Measurements from ENCODE around the gene EBF3.

The EBF3 gene

DNA sequence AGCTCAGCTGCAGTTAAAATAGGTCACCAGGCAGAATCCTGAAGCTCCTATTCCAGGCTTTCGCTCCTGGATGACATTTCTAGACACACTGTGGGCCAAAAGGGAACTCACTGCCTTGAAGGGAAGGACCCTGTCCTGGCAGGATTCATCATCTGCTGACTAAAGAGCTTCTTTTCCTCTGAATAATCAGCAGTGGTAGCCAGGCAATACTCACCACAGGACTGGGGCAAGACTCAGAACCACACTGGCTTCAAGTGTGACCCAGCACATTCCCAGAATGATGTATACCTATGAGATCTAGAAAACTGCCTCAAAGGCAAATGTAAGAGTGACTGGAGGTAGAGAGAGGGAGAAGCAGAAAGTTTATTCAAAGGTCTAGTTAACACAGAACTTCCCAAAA lies 29.5 kb upstream of the EBF3 start:
- no peak overlapping the region for H3K9ac ChIP-seq (ENCODE audit: low read depth, low read length)
- no peaks in the 10 kb centered on the region for H3K4me1 ChIP-seq (ENCODE audit: insufficient read depth, low read length)
- H3K27ac ChIP-seq (ENCODE audit: low read length), result no peak overlapping the region
- no peak overlapping the region for H3K4me3 ChIP-seq (ENCODE audit: low read length)
- no peaks in the 10 kb centered on the region for H3K36me3 ChIP-seq (ENCODE audit: insufficient read depth, low read depth, low read length)
- no peaks in the 10 kb centered on the region for H3K9me3 ChIP-seq (ENCODE audit: insufficient read depth, low read depth, low read length)
- H3K27me3 ChIP-seq (ENCODE audit: insufficient read depth, low read length), result no peaks in the 10 kb centered on the region

GRCh38 chr10:129992356-129992755 lies 28.3 kb upstream of the EBF3 start:
- Histone ChIP-seq H3K9me3 (ENCODE audit: insufficient read depth, low read depth, low read length) (no peaks in the 10 kb centered on the region), H3K27me3 (ENCODE audit: insufficient read depth, low read length) (no peaks in the 10 kb centered on the region), H3K4me1 (ENCODE audit: insufficient read depth, low read length) (no peaks in the 10 kb centered on the region), H3K4me3 (ENCODE audit: low read length) (no peak overlapping the region), H3K27ac (ENCODE audit: low read length) (no peak overlapping the region), H3K36me3 (ENCODE audit: insufficient read depth, low read depth, low read length) (no peaks in the 10 kb centered on the region), H3K9ac (ENCODE audit: low read depth, low read length) (no peak overlapping the region)

DNA sequence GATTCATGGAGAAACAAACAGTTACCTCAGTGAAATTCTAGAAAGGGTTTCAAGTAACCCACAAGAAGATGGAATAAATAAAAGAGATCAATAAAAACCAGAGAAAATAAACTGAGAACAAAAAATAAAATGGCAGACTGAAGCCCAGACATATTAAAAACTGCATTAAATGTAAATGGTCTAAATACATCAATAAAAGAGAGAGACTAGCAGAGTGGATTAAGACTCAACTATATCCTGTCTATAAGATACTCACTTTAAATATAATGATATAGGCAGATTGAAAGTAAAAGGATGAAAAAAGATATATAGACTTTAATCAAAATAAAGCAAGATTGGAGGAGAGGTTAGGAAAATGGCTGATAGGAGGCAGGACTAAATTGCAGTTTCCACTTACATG lies 18.8 kb upstream of the EBF3 start:
- Histone ChIP-seq H3K9me3 (ENCODE audit: insufficient read depth, low read depth, low read length) (peaks cover 7% of the 10 kb centered on the region; the same call in 1 of the 2 replicates), H3K27ac (ENCODE audit: low read length) (no peak overlapping the region), H3K36me3 (ENCODE audit: insufficient read depth, low read depth, low read length) (no peaks in the 10 kb centered on the region), H3K9ac (ENCODE audit: low read depth, low read length) (no peak overlapping the region), H3K4me3 (ENCODE audit: low read length) (no peak overlapping the region), H3K4me1 (ENCODE audit: insufficient read depth, low read length) (no peaks in the 10 kb centered on the region), H3K27me3 (ENCODE audit: insufficient read depth, low read length) (peaks cover 12% of the 10 kb centered on the region; the same call in 1 of the 2 replicates)

- no peak overlapping the region for H3K9ac ChIP-seq (ENCODE audit: low read depth, low read length)
- H3K36me3 ChIP-seq (ENCODE audit: insufficient read depth, low read depth, low read length), result no peaks in the 10 kb centered on the region
- no peaks in the 10 kb centered on the region for H3K4me1 ChIP-seq (ENCODE audit: insufficient read depth, low read length)
These were observed 14.9 kb upstream of the EBF3 start for GRCh38 chr10:129978980-129979379.

DNA sequence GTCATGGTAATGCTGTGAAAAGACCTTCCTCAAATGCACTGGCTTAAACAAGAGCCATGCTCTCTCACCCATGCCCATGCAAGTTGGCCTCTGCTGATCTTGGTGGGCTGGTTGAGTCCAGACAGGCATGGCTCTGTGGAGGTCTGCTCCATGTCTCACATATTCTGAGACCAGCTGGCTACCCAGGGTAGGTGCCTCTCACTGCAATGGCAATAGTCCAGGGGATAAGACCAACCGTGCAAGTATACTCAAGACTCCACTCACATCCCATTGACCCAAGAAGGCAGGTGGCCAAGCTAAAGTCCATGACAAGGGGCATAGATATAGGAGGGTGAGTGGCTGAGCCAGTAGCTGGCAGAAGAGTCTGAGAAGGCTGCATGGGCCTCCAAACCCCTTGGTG lies 14.2 kb upstream of the EBF3 start:
- Histone ChIP-seq H3K27me3 (ENCODE audit: insufficient read depth, low read length) (peaks cover 45% of the 10 kb centered on the region), H3K4me3 (ENCODE audit: low read length) (no peak overlapping the region), H3K27ac (ENCODE audit: low read length) (no peak overlapping the region), H3K36me3 (ENCODE audit: insufficient read depth, low read depth, low read length) (no peaks in the 10 kb centered on the region), H3K4me1 (ENCODE audit: insufficient read depth, low read length) (no peaks in the 10 kb centered on the region), H3K9ac (ENCODE audit: low read depth, low read length) (no peak overlapping the region), H3K9me3 (ENCODE audit: insufficient read depth, low read depth, low read length) (peaks cover 7% of the 10 kb centered on the region; the same call in 1 of the 2 replicates)

More at GRCh38 chr10:129978980-129979379, 14.9 kb upstream of the EBF3 start:
- Histone ChIP-seq H3K4me3 (ENCODE audit: low read length) (no peak overlapping the region), H3K27me3 (ENCODE audit: insufficient read depth, low read length) (peaks cover 38% of the 10 kb centered on the region), H3K9me3 (ENCODE audit: insufficient read depth, low read depth, low read length) (peaks cover 7% of the 10 kb centered on the region; the same call in 1 of the 2 replicates), H3K27ac (ENCODE audit: low read length) (no peak overlapping the region)

DNA sequence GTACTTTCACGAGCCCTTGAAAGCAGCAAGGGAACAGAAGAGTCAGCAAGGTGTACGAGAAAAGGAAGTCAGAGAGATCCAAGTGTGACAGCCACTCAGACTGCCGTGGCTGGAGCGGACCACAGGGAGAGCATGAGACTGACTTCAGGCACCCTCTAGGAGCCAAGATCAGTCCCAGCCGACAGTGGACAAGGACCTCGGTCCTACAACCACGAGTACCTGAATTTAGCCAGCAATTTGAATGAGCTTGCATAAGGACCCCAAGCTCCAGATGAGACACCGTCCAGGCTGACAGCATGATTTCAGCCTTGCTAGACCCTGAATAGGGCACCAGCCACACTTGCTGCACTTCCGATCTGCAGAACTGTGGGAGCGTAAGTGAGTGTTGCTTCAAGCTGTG lies 13.7 kb upstream of the EBF3 start:
- Histone ChIP-seq H3K27me3 (ENCODE audit: insufficient read depth, low read length) (peaks cover 50% of the 10 kb centered on the region), H3K4me3 (ENCODE audit: low read length) (no peak overlapping the region)

DNA sequence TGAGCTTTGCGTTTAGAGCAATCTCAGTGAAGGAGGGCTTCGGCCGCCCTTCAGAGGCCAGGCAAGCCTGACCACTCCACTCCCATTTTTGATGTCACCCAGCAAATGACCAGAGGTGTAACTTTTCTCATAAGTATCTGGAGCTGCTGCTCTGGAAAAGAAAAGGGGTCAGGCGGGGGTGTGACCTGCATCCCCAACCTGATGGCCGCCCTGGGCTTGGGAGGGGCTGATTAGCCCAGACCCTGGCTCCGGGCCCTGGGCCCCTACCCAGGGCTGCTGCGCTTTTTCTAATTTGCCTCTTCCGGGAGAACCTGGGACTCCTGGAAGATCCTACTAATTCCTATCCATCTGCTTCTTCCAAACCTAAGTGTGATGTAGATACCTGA lies 9.6 kb upstream of the EBF3 start:
- Histone ChIP-seq H3K4me3 (ENCODE audit: low read length) (no peak overlapping the region), H3K27ac (ENCODE audit: low read length) (no peak overlapping the region), H3K9me3 (ENCODE audit: insufficient read depth, low read depth, low read length) (no peaks in the 10 kb centered on the region), H3K9ac (ENCODE audit: low read depth, low read length) (no peak overlapping the region), H3K27me3 (ENCODE audit: insufficient read depth, low read length) (peaks cover 88% of the 10 kb centered on the region), H3K36me3 (ENCODE audit: insufficient read depth, low read depth, low read length) (no peaks in the 10 kb centered on the region), H3K4me1 (ENCODE audit: insufficient read depth, low read length) (peaks cover 9% of the 10 kb centered on the region; the same call in 1 of the 2 replicates)

More for the DNA sequence above, 13.7 kb upstream of the EBF3 start:
- H3K9ac ChIP-seq (ENCODE audit: low read depth, low read length), result no peak overlapping the region
- H3K4me1 ChIP-seq (ENCODE audit: insufficient read depth, low read length), result no peaks in the 10 kb centered on the region
- H3K36me3 ChIP-seq (ENCODE audit: insufficient read depth, low read depth, low read length), result no peaks in the 10 kb centered on the region
- H3K9me3 ChIP-seq (ENCODE audit: insufficient read depth, low read depth, low read length), result 0 out of 2 replicates have a peak, but pooled peaks cover 2% of the 10 kb centered on the region
- H3K27ac ChIP-seq (ENCODE audit: low read length), result no peak overlapping the region

DNA sequence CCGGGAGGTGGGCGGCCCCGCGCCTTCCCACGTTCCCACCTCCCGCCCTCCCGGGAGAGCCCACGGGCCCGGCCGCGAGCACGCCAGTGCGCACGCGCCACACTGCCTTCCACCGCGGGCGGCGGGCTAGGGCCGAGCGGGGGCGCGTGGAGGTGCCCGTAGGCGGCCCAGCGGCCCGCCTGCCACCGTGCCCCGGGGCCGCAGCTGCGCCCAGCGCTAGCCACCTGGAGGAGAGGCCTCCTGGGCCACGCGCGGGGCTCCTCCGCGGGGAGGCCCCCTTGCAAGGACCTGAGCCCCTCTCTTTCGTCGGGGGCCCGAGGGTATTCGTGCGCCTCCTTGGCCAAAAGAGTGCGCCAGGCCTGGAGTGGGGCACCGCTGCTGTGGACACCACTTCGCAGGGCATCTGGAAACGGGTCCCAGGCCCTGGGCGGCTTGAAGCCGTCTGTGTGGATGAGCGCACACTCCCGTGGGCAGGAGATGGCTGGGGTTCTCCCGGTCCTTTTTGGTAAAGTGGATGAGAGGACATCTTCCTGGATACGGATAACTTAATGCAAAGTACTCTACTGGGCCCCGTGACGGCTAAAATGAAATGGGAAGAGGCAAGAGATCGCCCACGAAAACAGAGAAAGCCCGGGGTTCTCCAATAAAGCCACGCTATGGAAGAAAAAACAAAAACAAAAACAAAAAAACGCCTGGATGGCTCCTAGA lies 9.0 kb upstream of the EBF3 start:
- Histone ChIP-seq H3K4me3 (ENCODE audit: low read length) (no peak overlapping the region), H3K4me1 (ENCODE audit: insufficient read depth, low read length) (peaks cover 9% of the 10 kb centered on the region; the same call in 1 of the 2 replicates), H3K27me3 (ENCODE audit: insufficient read depth, low read length) (peaks cover 88% of the 10 kb centered on the region), H3K9ac (ENCODE audit: low read depth, low read length) (no peak overlapping the region), H3K27ac (ENCODE audit: low read length) (no peak overlapping the region), H3K36me3 (ENCODE audit: insufficient read depth, low read depth, low read length) (no peaks in the 10 kb centered on the region), H3K9me3 (ENCODE audit: insufficient read depth, low read depth, low read length) (no peaks in the 10 kb centered on the region)

- H3K4me3 ChIP-seq (ENCODE audit: low read length), result peak overlapping the region; percentile 43
- no peaks in the 10 kb centered on the region for H3K36me3 ChIP-seq (ENCODE audit: insufficient read depth, low read depth, low read length)
- peaks cover 9% of the 10 kb centered on the region; the same call in 1 of the 2 replicates for H3K4me1 ChIP-seq (ENCODE audit: insufficient read depth, low read length)
- H3K9ac ChIP-seq (ENCODE audit: low read depth, low read length), result no peak overlapping the region
- peaks cover 92% of the 10 kb centered on the region for H3K27me3 ChIP-seq (ENCODE audit: insufficient read depth, low read length)
- no peak overlapping the region for H3K27ac ChIP-seq (ENCODE audit: low read length)
- H3K9me3 ChIP-seq (ENCODE audit: insufficient read depth, low read depth, low read length), result no peaks in the 10 kb centered on the region
These were observed 8.3 kb upstream of the EBF3 start for GRCh38 chr10:129972145-129972965.

DNA sequence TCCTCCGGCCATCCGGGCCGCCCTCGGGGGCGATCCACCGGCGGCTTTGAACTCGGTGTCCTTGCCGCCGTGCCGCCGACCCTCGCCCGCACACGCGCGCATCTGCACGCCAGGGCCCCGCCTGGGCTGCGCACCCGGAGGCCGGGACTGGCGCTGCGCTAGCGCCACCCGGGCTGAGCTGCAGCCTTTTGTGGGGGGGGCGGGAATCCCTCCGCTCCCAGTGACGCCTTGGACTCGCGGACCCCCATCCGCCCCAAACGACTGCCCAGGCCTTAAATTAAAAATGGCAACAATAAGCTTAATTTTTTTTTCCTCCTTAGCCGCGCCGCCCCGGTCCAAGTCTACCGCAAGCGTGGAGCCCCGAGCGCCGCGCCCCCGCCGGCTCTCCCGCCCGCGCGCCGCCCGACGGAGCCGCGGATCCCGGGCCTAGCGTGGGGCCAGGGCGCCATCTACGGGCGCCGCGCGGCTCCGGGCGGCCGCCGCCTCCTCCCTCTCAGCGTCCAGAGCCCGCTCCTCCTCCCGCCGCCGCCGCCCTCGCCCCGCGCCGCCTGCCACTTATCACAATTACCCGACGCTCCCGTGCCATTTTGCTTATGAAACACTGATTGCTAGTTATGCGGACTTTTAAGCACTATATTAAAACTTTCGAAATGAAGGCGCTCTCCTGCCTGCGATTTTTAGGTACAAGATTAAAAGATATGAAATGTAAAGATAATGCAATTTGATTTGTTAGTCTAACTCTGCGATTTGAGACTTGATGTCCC lies 7.5 kb upstream of the EBF3 start:
- Histone ChIP-seq H3K9me3 (ENCODE audit: insufficient read depth, low read depth, low read length) (no peaks in the 10 kb centered on the region), H3K36me3 (ENCODE audit: insufficient read depth, low read depth, low read length) (no peaks in the 10 kb centered on the region), H3K4me3 (ENCODE audit: low read length) (peak overlapping the region; percentile 46), H3K27ac (ENCODE audit: low read length) (no peak overlapping the region), H3K27me3 (ENCODE audit: insufficient read depth, low read length) (peaks cover 100% of the 10 kb centered on the region), H3K9ac (ENCODE audit: low read depth, low read length) (no peak overlapping the region), H3K4me1 (ENCODE audit: insufficient read depth, low read length) (peaks cover 9% of the 10 kb centered on the region; the same call in 1 of the 2 replicates)
